GM18861 (cell line): ENCODE data around the gene TH.

Experiments used
- ATAC-seq: cut with Tn5 transposase; IDR thresholded peaks from one replicate; pipeline ENCODE4 v1.9.1; 2021; ENCODE audit not compliant: unreplicated experiment

Gene TH

GRCh38 chr11:2115308-2115707 lies 56.3 kb downstream of the TH start:
- ATAC-seq: no peak

GRCh38 chr11:2114430-2115241 lies 57.0 kb downstream of the TH start:
- no peak for ATAC-seq
